HG03439 (cell line): ENCODE results near the gene FADS2.
"Not testable (repeated sequence)": the region's sequence is repeated elsewhere in the genome, so short reads cannot be mapped to it uniquely, and the experiment has no call there.

Experiments
- ATAC-seq: cut with Tn5 transposase; IDR thresholded peaks from one replicate; pipeline ENCODE4 v1.9.1; 2021; ENCODE audit warnings: mild to moderate bottlenecking, moderate library complexity; ENCODE audit not compliant: unreplicated experiment

The FADS2 gene

DNA sequence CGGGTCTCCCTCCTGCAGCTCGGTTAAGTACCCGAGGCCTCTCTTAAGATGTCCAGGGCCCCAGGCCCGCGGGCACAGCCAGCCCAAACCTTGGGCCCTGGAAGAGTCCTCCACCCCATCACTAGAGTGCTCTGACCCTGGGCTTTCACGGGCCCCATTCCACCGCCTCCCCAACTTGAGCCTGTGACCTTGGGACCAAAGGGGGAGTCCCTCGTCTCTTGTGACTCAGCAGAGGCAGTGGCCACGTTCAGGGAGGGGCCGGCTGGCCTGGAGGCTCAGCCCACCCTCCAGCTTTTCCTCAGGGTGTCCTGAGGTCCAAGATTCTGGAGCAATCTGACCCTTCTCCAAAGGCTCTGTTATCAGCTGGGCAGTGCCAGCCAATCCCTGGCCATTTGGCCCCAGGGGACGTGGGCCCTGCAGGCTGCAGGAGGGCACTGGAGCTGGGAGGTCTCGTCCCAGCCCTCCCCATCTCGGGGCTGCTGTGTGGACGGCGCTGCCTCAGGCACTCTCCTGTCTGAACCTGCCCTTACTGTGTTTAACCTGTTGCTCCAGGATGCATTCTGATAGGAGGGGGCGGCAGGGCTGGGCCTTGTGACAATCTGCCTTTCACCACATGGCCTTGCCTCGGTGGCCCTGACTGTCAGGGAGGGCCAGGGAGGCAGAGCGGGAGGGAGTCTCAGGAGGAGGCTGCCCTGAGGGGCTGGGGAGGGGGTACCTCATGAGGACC is 38.3 kb downstream of the FADS2 start:
- ATAC-seq, result no peak

DNA sequence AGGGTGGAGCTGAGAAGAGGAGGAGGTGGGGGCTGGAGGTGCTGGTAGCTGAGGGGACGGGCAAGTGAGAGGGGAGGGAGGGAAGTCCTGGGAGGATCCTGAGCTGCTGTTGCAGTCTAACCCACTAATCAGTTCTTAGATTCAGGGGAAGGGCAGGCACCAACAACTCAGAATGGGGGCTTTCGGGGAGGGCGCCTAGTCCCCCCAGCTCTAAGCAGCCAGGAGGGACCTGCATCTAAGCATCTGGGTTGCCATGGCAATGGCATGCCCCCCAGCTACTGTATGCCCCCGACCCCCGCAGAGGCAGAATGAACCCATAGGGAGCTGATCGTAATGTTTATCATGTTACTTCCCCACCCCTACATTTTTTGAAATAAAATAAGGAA is 38.9 kb downstream of the FADS2 start:
- ATAC-seq, result no peak

DNA sequence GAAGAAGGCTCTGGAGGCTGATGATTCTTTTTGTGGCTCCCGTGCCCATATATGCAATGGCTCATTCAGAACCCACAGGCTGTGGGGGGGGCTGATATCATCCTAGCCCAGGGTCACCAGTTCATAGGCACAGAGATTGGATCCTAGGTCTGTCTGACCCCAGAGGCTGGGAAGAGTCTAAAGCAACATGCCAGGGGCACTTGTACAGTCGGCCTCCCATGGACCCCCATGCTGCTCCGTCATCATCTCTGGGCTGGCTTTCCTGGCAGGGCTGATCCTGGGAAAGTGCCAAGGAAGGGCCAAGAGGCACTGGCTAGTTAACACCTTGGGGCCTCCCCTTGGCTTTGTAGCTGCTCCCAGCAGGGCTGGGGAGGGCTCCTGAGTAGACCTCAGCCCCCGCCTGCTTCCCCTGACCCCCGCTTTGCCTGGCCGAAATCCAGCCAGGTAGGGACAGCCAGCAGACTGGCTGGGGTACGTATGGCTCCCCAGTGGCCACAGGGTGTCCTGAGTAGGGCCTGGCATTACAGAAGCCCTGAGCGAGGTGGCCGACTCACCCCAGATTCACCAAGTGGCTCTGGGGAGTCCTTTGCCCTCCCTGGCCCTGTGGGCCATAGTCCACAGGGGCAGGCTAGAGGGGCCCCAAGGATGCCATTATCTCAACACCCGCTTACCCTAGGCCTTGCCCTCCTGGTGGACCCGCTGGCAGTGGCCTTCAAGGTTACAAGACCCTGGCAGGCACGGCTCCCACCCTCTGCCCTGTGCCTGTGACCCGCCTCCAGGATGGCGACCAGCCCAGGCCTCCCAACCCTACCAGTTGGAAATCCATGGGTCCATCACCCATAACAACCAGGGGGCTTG is 40.7 kb downstream of the FADS2 start:
- no peak for ATAC-seq

DNA sequence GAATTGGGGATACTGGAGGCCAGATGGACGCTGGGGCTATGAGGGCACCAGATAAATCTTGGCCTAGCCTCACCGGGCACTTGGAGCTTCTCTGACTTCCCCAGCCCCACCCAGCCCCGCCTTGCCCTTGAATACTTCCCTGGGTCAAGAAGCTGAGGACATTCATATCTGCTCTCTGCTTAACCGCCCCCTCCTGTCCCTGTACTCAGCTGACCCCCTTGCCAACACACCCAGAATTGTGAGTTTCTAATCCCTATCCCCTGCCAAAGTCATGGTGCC is 41.3 kb downstream of the FADS2 start:
- no peak for ATAC-seq

DNA sequence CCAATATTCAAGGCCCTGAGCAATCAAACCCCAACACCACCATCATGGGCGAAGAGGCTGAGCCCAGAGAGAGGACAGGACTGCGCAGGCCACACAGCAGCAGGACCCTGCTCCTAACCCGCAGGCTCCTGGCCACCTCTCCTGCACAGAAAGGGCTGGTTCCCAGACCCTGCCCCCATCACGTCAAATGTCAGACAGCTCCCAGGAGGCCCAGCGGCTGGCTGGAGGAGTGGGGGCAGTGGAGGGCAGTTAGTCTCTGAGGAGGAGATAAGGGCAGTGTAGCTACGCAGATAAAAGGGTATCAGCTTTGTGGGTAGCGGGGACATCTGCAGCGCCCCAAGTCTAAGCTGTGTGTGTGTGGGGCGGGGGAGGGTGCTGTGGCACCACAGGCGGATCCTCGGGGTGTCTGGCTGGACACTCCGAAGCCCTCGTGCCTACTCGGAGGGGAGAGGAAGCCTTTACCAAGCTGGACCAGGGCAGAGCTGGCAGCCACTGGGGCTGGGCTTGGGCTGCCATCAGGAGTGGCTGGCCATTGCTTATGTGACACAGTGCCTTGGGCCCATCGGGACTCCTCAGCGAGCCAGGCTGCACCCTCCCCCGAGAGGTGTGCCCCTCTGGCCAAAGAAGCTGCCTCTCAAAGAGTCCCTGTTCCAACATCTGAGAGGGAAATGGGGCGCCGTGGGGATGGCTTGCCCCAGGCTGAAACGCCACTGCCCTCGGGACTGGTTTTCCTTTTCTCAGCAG is 41.8 kb downstream of the FADS2 start:
- no peak for ATAC-seq

DNA sequence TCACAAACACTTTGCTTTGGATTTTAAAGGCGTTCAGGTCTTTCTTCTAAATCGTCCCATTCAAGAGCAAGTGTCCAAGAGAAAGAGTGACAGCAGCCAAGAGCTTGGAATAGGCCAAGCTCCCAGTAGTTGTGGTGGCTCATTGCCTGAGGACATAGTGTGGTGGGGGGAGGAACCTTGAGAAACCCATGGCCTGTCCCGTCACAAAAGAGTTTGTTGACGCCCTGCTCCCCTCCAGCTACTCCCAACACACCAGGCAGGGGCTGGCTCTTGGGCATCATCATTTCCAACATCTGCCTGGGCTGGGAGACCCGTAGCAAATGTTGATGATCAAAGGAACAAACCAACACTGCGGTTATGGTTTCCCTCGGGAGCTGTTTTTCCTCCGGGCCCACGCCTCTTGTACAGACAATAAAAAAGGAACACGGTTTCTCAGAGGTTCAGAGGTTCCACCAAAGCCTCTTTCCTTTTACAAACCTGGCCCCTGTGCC is 42.5 kb downstream of the FADS2 start:
- ATAC-seq, result no peak

DNA sequence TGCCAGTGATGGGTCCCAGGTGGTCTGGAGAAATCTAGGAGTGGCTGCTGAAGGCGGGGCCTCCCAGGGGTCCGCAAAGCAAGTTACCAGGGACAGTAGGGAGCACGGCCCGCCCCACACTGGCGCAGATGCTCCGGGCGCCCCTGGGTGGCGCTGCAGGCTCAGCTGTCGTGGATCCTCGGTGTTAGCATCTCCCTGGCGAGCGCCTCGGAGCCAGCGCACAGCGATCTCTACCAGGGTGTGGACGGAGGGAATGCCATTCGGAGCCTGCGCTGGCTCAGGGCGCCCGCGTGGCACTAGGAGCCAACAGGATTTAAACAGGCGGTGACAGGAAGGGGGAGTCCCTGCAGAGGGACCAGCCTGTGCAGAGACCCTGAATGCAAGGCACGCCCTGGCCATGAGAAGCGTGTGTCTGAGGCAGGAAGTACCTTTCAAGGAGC is 43.1 kb downstream of the FADS2 start:
- ATAC-seq, result no peak

DNA sequence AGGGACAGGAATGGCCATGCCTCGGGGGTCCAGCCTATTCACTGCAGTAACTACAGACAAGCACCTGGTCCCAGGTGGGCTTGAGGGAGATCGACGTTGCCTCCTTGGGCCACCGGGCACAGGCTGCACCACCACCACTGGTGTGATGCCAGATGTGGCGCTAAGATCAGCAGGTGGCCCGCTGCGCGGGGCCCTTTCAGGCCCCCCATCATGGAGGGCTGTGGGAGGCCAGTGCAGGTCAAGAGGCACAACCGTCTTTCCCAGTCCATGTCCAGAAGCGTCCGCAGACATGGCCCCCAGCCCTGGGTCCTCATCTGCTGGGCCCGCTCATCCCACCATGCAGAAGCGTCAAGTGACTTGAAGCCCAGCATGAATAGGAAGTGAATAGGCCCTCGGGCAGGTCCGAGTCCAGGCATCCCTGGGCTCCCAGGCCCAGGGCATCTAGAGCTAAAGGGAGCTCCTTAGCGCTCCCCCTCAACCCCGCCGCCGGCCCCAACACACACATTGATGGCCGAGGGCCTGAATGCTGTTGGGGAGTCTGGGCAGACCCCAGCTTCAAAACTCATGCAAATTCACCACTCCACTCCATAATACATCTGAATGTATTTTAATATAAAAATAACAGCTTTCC is 45.0 kb downstream of the FADS2 start:
- ATAC-seq, result no peak

DNA sequence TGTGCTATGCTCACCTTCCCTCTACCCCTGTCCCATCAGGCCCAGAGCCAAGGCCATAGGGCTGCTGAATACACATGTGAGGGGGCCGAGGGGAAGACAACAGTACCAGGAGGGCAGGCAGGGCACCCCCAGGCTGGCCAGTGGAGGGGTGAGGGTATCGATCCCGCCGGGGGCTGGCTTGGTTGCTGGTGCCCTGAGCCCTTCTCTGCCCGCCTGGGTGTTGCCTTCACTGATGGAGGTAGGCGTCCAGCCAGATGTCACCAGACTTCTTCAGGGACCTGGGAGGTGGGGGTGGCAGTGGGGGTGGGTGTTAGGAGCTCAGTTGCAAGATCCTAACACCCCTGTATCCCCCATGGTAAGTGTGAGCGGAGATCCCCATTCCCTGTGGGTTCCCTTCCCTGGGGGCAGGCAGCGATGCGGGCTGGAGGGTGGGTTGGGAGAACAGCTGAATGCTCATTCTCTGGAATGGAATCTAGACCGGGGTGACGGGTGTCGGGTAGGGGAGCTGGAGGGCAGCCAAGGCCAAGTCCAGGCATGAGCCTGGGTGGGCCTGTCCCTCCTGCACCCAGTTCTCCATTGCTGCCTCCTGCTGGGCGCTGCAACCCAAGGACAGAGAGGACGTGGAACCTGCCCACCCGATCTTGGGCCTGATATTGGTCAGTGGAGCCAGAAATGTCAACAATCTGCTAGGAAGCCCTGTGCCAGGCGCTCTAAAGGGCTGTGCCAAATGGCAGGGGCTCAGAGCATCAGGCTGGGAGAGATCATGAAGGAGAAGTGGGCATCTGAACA is 45.7 kb downstream of the FADS2 start:
- ATAC-seq, result no peak

DNA sequence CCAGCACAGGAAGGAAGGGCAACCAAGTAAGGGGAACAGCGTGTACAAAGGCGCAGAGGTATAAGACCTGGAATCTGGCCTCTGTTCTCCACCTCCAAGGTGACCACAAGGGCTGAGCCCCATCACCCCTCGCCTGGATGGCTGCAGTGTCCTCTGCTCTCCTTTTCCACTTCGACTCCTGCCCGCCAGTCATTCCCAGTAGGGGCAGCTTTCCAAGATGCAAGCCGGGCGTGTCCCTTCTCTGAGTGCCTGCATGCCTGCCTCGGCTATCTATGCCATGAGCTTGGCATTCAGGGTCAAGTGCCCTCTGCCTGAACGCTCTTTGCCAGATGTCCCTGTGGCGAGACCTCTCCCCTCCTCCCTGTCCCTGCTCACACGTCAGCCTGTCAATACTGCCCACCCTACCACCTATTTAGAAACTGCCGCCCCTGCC is 46.3 kb downstream of the FADS2 start:
- no peak for ATAC-seq

DNA sequence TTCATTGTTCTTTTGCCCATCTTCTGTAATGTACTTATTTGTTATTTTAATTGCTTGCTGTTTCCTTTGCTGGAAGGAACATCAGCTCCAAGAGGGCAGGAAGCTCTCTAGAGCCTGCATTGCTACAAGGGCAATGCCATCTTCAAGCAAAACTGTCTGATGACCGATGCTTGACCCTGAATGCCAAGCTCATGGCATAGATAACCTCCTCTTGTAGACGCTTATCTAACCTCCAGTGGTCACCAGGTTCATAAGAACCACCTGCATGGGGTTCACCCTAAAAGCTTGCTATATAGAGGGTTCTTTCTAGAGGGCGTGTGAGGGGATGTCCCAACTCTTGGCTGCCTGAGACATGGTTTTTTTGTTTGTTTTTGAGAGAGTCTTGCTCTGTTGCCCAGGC is 46.8 kb downstream of the FADS2 start:
- no peak for ATAC-seq

DNA sequence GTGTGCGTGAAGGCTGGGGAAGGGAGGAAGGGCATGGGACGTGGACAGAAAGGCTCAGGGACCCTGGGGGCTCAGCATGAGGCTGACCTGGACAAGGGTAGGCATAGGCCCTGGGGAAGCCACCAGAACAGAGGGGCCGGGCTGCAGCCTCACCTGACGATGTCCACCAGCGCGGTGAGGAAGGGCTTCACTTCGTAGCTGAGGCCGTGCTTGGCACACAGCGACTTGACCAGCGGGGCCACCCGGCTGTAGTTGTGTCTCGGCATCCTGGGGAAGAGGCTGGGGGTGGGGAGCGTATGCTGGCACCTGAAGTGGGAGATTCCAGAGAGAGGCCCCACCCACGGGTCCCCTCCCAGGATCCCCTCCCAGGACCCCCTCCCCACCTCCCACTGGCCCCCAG is 47.6 kb downstream of the FADS2 start:
- ATAC-seq, result no peak

DNA sequence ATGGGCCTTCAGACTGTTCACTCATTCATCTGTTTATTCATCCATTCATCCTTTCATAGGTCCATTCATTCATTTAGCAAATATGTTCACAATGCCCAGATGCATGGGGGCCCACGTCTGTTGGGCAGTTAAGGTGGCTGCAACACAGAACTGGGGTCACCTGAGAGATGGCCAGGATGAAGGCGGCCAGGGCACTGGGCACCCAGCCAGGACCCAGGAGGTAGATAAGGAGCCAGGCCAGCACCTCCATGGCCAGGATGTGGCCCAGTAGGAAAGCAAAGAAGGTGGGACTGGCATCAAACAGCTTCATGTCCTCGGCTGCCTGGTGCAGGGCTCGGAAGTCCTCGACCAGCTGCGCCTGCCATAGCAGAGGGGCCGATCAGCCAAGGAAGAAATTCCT is 51.1 kb downstream of the FADS2 start:
- ATAC-seq, result no peak

DNA sequence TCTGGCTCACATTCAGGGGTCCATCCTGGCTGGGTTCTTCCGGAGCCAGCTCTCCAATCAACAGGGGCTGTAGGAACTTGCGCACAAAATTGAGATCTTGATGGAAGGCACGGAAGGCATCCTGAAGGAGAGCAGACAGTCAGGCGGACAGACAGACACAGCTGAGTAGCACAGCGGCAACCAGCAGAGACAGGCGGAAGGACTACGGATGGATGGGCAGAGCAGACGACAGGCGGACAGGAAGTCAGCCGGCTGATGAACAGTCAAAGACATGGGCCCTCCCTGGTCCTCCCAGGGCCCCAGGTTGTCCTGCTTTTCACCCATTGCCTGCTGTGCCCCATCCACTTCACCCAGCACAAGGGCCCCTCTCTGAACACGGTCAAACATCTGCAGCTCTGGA is 51.9 kb downstream of the FADS2 start:
- ATAC-seq, result no peak

DNA sequence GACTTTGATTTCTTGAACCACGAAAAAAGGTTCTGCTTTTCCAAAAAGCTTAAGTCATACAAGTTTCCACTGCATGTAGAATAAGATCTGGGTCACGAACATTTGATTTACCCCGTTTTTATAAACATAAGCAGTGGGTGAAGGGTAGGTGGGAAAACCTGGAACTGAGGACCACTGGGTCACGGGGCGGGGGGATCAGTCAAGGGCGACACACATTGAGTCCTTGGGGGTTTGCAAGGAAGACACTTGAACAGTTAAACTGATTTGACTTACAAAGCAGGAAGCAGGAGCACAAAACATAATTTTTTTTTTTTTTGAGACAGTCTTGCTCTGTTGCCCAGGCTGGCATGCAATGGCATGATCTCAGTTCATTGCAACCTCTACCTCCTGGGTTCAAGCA is 52.4 kb downstream of the FADS2 start:
- no peak for ATAC-seq

DNA sequence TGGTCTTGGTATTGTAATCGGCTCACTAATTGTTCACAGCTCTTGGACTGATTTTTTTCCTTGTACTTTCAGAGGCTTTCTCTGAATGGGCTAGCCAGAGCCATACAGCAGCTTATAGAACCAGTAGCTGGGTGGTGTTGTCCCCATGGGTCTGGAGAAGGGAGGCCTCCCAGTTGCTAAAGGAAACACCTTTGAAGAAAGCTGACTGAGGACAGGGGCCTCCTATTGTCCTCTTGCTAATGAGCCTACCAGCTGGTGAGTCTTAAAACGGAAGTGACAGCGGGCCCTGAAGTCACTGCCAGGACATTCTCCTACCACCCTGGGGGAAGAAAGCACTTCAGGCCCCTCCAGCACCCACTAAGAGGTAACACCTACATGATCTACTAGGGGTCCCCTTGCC is 53.3 kb downstream of the FADS2 start:
- no peak for ATAC-seq

DNA sequence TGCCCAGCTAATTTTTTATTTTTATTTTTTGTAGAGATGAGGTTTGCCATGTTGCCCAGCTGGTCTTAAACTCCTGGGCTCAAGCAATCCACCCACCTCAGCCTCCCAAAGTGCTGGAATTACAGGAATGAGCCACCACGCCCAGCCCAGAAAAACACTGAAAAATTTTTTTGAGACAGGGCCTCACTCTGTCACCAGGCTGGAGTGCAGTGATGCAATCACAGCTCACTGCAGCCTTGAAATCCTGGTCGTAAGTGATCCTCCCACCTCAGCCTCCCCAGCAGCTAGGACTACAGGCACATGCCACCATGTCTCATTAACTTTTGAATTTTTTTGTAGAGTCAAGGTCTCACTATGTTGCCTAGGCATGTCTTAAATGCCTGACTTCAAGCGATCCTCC is 54.2 kb downstream of the FADS2 start:
- ATAC-seq, result not testable (repeated sequence)

DNA sequence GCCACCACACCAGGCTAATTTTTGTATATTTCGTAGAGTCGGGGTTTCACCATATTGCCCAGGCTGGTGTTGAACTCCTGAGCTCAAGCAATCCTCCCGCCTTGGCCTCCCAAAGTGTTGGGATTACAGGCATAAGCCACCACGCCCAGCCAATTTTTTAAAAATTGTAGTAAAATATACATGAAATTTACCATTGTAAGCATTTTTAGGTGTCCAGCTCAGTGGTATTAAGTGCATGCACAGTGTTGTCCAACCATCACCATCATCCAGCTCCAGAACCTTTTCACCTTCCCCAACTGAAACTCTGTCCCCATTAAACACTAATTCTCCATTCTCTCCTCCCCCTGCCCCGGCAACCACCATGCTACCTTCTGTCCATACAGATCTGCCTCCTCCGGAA is 54.8 kb downstream of the FADS2 start:
- no peak for ATAC-seq

DNA sequence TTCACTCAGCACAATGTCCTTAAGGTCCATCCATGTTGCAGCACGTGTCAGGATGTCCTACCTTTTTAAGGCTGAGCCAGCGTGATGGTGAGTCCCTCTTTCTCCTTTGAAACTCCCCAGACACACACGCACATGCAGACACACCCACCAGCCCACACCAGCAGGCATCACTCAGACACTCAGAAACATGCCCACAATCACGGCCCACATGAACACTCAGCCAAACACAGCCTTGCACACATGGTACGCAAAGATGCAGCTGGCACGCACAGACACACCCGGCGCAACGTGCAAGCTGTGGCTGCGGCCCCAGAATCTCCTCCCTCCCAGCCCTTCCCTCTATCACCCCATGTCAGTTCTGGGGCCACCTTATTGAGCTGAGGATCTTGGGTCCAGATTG is 55.2 kb downstream of the FADS2 start:
- no peak for ATAC-seq

DNA sequence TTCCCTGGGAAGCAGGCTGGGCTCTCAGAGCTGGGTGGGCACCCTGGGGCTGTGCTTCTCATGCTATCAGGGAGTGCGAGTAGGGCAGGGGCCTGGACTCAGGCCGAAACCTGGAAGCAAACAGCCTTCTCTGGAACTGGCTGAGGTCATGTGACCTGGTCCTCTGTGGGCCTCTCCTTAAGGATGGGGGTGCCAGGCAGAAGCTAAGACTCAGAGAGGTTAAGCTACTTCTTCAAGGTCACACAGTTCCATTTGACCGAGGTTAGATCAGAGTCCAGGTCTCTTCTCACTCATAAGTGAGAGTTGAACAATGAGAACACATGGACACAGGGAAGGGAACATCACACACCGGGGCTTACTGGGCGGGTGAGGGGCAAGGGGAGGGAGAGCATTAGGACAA is 55.8 kb downstream of the FADS2 start:
- no peak for ATAC-seq
